Activated CD4-positive, alpha-beta T cell treated with anti-CD3 and anti-CD28 coated beads, Interleukin-2, amount 50 U/mL, for 24 hours (primary cell): ENCODE measurements around the gene TMEM35B.
A peak's percentile ranks its signal among the peaks of the same experiment; 100 is the strongest.
"Not testable (repeated sequence)": the region's sequence is repeated elsewhere in the genome, so short reads cannot be mapped to it uniquely, and the experiment has no call there.

Experiments
- DNase-seq, 2 donors: peaks; one replicate each; pipeline ENCODE4 v3.0.0-alpha.2; 2020; ENCODE audit warnings: low read depth in 1 of 2, low spot score in 1 of 2

The TMEM35B gene

GRCh38 chr1:34984793-34985608 lies at the start of gene TMEM35B:
TMEM35B (minus strand) TSS chr1:34985347; CDS start chr1:34985305, 42 bp downstream.
- peak; percentile 59 to 68 for DNase-seq

DNA sequence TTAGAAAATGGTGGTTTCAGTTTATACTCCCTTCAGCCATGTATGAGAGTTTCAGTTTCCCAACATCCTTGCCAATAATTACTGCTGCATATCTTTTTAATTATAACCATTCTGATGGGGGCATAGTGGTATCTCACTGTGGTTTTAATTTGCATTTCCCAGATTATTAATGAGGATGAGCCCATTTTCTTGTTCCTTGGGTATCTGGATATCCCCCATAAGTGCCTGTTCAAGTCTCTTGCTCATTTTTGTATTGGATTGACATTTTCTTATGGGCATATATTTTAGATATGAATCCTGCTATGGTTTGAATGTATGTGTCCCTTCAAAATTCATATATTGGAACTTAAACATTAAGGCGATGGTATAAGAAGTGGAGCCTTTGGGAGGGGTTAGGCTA lies 48.2 kb upstream of the TMEM35B start:
- no peak for DNase-seq

DNA sequence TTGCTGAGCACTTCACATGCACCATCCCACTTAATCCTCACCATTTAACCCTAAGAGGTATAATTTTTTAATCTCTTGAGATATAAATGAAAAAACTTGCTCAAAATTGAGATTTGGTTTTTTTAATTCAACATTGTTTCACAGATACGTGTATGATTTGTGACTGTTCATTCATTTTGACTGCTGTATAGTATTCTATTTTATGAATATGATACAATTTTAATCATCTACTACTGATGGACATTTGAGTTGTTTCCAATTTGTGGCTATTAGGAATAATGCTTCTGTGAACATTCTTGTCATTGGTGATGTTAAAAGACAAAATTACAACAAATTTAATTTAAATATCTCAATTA lies 47.2 kb upstream of the TMEM35B start:
- no peak for DNase-seq

GRCh38 chr1:35030756-35031446 lies 45.8 kb upstream of the TMEM35B start:
- peak; percentile 17 to 35 for DNase-seq

DNA sequence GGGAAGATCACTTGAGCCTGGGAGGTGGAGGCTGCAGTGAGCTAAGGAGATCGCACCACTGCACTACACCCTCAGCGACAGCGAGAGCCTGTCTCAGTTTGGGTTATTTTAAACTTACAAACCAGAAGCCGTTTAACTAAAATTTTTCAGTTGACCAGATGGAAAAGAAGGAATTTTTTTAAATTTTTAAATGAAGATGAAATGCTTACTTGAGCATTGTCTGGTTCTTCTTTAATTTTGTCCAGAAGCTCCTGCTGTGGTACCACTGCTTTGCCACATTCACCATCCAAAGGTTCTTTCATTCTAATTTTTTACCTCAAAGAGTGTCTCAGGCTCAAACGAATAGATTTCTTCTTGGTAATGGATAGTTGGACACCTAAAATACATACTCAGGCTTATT lies 45.2 kb upstream of the TMEM35B start:
- no peak for DNase-seq

DNA sequence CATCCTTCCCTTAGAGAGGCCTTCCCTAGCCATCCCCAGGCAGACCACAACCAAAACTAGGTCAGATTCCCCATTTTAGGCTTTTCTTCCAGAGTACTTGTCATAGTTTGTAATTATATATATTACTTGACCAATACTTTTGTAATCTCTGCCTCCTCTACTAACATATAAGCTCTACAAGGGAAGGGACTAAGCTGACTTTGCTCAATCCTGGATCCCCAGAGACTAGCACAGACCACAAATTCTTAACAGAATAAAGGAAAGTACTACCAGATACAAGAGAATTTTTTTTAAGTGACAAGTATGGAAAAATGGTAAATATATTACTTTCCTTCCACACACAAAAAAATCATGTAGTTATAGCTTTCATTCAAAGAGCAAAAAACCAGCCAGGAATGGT lies 44.6 kb upstream of the TMEM35B start:
- DNase-seq, result no peak

DNA sequence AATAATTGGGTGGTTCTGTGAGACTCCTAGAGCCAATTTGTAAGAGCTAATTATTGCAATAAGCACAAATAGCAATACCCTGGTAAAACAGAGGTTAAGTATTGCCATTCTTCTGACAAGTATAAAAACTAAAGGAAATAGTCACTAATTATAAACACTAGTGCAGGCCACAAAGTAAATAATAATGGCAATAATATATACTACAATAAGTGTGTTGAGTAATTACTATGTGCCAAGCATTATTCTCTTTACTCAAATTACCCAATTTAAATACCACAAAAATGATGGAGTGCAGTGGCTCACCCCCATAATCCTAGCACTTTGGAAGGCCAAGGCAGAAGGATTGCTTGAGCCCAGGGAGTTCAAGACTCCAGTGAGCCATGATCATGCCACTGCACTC lies 31.3 kb upstream of the TMEM35B start:
- DNase-seq, result no peak

DNA sequence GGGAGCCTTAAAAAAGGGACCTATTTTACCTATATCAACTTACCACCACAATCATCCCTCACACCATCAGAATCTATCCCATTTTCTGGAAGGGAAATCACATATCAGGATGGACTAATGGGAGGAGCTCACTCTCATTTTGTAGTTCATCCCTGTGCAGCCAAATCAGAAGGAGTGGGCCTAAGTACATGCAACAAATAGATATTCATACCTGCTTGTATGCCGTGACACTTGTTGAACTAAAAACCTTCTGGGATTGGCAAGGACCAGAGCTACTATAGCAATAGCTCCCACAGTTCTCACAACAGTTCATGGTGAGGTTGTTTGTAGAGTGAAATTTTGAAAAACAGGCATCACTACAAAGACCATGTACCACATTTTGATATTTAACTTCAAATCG lies 29.3 kb upstream of the TMEM35B start:
- no peak for DNase-seq

DNA sequence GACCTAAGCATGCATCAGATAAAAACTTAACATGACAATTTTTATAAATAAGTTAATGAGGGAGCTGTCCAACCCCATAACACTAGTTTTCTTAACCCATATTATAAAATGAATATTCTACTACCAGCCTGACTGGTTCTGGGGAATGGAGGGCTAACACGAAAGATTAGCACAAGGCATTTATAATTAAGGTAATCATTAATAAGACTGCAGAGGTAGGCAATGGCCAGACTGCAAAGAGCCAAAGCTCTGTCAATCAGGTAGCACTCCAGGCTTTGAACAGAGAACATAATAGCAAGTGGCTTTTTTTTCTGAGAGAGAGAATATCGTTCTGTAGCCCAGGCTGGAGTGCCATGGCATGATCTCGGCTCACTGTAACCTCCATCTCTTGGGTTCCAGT lies 20.6 kb upstream of the TMEM35B start:
- no peak for DNase-seq

- no peak for DNase-seq
Observed at GRCh38 chr1:35001743-35002142, 16.6 kb upstream of the TMEM35B start.

- DNase-seq, result no peak
Observed at GRCh38 chr1:34994878-34995277, 9.7 kb upstream of the TMEM35B start.

DNA sequence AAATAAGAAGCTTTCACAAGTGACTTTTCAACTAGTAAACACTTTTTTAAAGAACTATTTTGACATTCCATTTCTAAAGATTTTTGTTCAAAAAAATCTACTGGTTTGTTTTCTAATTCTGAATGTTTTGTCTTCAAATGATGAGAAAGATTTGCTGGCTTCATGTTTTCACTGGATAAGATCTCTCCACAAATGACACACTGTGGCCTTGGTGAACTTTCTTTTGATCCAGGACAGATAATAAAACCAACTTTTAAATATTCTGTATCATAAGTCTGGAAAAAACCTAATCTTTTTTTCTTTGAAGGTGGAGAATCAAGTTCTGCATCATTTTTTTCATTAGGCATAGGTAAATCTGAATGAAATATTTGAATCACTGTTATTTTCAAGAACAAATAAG lies 3.4 kb upstream of the TMEM35B start:
- DNase-seq, result no peak

- DNase-seq, result no peak
Observed at GRCh38 chr1:34988147-34988546, 3.0 kb upstream of the TMEM35B start.

DNA sequence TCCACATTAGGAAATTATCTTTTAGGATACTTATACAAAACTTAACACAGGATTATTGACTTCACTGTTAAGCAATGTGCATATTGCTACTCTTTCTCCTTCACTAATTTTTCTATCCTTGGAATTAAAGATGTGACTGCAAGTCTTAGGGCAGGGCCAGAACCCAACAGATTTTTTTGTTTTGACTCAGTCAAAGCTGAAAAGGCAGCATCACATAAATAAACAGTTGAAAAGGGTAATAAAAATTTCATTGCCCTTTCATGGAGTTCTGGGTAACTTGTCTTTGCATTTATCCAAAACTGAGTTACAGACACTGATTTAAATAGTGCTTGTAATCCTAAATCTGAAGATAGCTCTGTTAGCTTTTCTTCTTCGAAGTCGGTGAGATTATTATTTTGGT lies 1.9 kb upstream of the TMEM35B start:
- no peak for DNase-seq

DNA sequence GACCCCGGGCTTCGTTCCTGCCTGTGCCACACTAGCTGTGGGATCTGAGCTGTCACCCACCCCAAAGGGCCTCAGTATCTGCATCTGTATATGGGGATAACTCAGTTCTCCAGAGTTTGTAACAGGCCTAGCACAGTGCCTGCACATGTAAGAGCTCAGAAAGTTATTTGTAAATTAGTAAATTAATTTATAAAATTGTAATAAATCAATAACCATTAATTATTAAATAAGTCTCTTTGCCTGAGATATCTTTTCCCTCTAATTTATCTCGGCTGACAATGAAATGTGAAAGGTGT lies 410 bp upstream of the TMEM35B start:
- DNase-seq, result not testable (repeated sequence)

DNA sequence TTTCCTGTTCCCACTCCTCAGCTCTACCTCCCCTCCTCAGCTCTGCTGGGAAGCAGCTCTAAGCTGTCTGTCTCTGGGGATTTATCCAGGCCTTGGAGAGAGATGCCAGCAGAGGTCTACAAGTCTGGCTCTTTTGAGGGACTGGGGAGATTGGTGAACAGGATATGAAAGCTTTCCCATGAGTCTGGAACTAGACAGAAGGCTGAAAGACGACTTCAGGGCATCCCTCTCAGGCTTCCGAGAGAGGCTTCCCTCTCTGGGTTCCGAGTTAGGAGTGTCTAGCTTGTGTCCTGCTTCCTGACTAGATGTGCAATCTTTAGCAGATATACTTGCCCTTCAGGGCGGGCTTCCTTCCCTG lies 733 bp downstream of the TMEM35B start:
- no peak for DNase-seq

- no peak for DNase-seq
Observed at GRCh38 chr1:34983700-34984355, 1.3 kb downstream of the TMEM35B start.

GRCh38 chr1:34982820-34983376 lies 2.2 kb downstream of the TMEM35B start:
- DNase-seq, result no peak

- DNase-seq, result no peak
Observed at GRCh38 chr1:34980715-34981114, 4.4 kb downstream of the TMEM35B start.

DNA sequence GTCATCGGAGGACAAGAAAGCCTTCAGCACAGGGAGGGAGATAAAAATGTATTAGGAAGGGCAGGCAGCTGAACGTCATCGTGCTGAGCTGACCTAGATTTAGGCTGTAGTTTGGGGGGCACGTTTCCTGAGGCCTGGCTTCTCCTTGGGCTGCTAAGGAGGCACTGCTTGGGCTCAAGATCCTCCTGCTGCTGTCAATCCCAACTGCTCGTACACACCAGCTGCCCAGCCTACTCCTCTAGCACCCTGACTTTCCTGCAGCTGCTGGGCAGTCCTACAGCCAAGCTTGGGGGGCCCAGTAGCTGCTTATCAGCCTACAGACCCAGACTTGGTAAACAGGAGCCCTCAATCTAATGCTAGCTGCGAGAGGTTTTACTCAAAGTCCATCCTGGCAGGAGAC lies 6.2 kb downstream of the TMEM35B start:
- DNase-seq, result no peak

DNA sequence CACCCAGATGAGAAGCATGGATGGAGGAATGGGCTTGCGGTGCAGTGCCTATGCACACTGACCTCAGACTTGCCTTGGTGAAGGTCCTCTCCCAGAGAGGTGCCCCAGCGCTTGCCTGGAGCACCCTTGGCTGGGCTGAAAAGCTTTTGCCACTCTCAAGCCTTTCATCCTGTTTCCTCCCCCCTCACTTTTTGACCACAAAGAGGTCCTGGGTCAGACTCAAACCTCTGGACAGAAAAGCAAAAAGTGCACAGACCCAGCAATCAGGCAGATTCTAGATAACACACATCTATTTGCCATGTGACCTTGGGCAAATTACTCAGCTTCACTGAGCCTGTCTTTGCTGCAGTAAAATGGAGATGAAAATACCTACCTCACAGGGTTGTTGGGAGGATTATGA lies 7.3 kb downstream of the TMEM35B start:
- no peak for DNase-seq

GRCh38 chr1:34977210-34977471 lies 8.0 kb downstream of the TMEM35B start:
- DNase-seq, result no peak
